ENCODE results near the gene FLYWCH1.
"Not testable (repeated sequence)": the region's sequence is repeated elsewhere in the genome, so short reads cannot be mapped to it uniquely, and the experiment has no call there.

FLYWCH1 gene

GRCh38 chr16:2927010-2927646, 15.4 kb downstream of the FLYWCH1 start:
- Mint-ChIP-seq H3K4me3 (no peak overlapping the region), H3K36me3 (ENCODE audit: low read depth) (peaks cover 7% of the 10 kb centered on the region), H3K27me3 (ENCODE audit: low read depth) (no peaks in the 10 kb centered on the region), H3K27ac (peak overlapping the region; percentile 0), H3K9me3 (no peaks in the 10 kb centered on the region), H3K4me1 (ENCODE audit: low read depth) (peaks cover 9% of the 10 kb centered on the region)
- peak; percentile 83 for DNase-seq (ENCODE audit: low spot score)

GRCh38 chr16:2928151-2928550, 16.4 kb downstream of the FLYWCH1 start:
- H3K36me3 Mint-ChIP-seq (ENCODE audit: low read depth) = not testable (repeated sequence)

GRCh38 chr16:2928796-2929195, 17.1 kb downstream of the FLYWCH1 start:
- H3K4me1 Mint-ChIP-seq (ENCODE audit: low read depth) = peaks cover 9% of the 10 kb centered on the region
- no peak overlapping the region for H3K4me3 Mint-ChIP-seq
- peaks cover 3% of the 10 kb centered on the region for H3K36me3 Mint-ChIP-seq (ENCODE audit: low read depth)
- no peak for DNase-seq (ENCODE audit: low spot score)
- no peaks in the 10 kb centered on the region for H3K9me3 Mint-ChIP-seq
- no peak overlapping the region for H3K27ac Mint-ChIP-seq
- no peaks in the 10 kb centered on the region for H3K27me3 Mint-ChIP-seq (ENCODE audit: low read depth)

More at GRCh38 chr16:2928151-2928550, 16.4 kb downstream of the FLYWCH1 start:
- H3K27ac Mint-ChIP-seq; H3K9me3 Mint-ChIP-seq; DNase-seq (ENCODE audit: low spot score); H3K4me3 Mint-ChIP-seq; H3K4me1 Mint-ChIP-seq (ENCODE audit: low read depth); H3K27me3 Mint-ChIP-seq (ENCODE audit: low read depth): not testable (repeated sequence)

GRCh38 chr16:2929693-2930092, 18.0 kb downstream of the FLYWCH1 start:
- DNase-seq (ENCODE audit: low spot score) = no peak
- Mint-ChIP-seq H3K4me1 (ENCODE audit: low read depth) (peaks cover 9% of the 10 kb centered on the region), H3K9me3 (no peaks in the 10 kb centered on the region), H3K27me3 (ENCODE audit: low read depth) (no peaks in the 10 kb centered on the region), H3K36me3 (ENCODE audit: low read depth) (peaks cover 10% of the 10 kb centered on the region), H3K27ac (no peak overlapping the region), H3K4me3 (no peak overlapping the region)

- H3K27ac Mint-ChIP-seq = no peak overlapping the region
- peaks cover 9% of the 10 kb centered on the region for H3K4me1 Mint-ChIP-seq (ENCODE audit: low read depth)
- no peak for DNase-seq (ENCODE audit: low spot score)
- H3K27me3 Mint-ChIP-seq (ENCODE audit: low read depth) = no peaks in the 10 kb centered on the region
- H3K9me3 Mint-ChIP-seq = no peaks in the 10 kb centered on the region
- H3K4me3 Mint-ChIP-seq = no peak overlapping the region
- peaks cover 10% of the 10 kb centered on the region for H3K36me3 Mint-ChIP-seq (ENCODE audit: low read depth)
These were observed 18.5 kb downstream of the FLYWCH1 start for GRCh38 chr16:2930236-2930635.

GRCh38 chr16:2931231-2931914, 19.6 kb downstream of the FLYWCH1 start:
- not testable (repeated sequence) for H3K4me3 Mint-ChIP-seq, H3K9me3 Mint-ChIP-seq, H3K27ac Mint-ChIP-seq

GRCh38 chr16:2933136-2933535, 21.4 kb downstream of the FLYWCH1 start:
- Mint-ChIP-seq H3K9me3 (no peaks in the 10 kb centered on the region), H3K27me3 (ENCODE audit: low read depth) (no peaks in the 10 kb centered on the region), H3K36me3 (ENCODE audit: low read depth) (peaks cover 13% of the 10 kb centered on the region), H3K27ac (no peak overlapping the region), H3K4me1 (ENCODE audit: low read depth) (no peaks in the 10 kb centered on the region), H3K4me3 (no peak overlapping the region)
- no peak for DNase-seq (ENCODE audit: low spot score)

More at GRCh38 chr16:2931231-2931914, 19.6 kb downstream of the FLYWCH1 start:
- not testable (repeated sequence) for DNase-seq (ENCODE audit: low spot score); H3K27me3 Mint-ChIP-seq (ENCODE audit: low read depth); H3K4me1 Mint-ChIP-seq (ENCODE audit: low read depth)
- peaks cover 13% of the 10 kb centered on the region for H3K36me3 Mint-ChIP-seq (ENCODE audit: low read depth)

- Mint-ChIP-seq H3K4me3 (no peak overlapping the region), H3K36me3 (ENCODE audit: low read depth) (peaks cover 13% of the 10 kb centered on the region), H3K4me1 (ENCODE audit: low read depth) (no peaks in the 10 kb centered on the region), H3K9me3 (no peaks in the 10 kb centered on the region), H3K27ac (no peak overlapping the region), H3K27me3 (ENCODE audit: low read depth) (no peaks in the 10 kb centered on the region)
- no peak for DNase-seq (ENCODE audit: low spot score)
These were observed 22.0 kb downstream of the FLYWCH1 start for GRCh38 chr16:2933701-2934100.

- Mint-ChIP-seq H3K4me1 (ENCODE audit: low read depth) (no peaks in the 10 kb centered on the region), H3K9me3 (no peaks in the 10 kb centered on the region), H3K27ac (no peak overlapping the region), H3K36me3 (ENCODE audit: low read depth) (peaks cover 13% of the 10 kb centered on the region), H3K4me3 (no peak overlapping the region), H3K27me3 (ENCODE audit: low read depth) (no peaks in the 10 kb centered on the region)
- DNase-seq (ENCODE audit: low spot score) = no peak
These were observed 22.7 kb downstream of the FLYWCH1 start for GRCh38 chr16:2934450-2934849.

GRCh38 chr16:2936436-2937011, 24.8 kb downstream of the FLYWCH1 start:
- H3K27ac Mint-ChIP-seq = no peak overlapping the region
- H3K27me3 Mint-ChIP-seq (ENCODE audit: low read depth) = no peaks in the 10 kb centered on the region
- H3K36me3 Mint-ChIP-seq (ENCODE audit: low read depth) = peaks cover 19% of the 10 kb centered on the region
- H3K4me3 Mint-ChIP-seq = no peak overlapping the region
- no peaks in the 10 kb centered on the region for H3K9me3 Mint-ChIP-seq
- DNase-seq (ENCODE audit: low spot score) = no peak
- no peaks in the 10 kb centered on the region for H3K4me1 Mint-ChIP-seq (ENCODE audit: low read depth)

- peaks cover 19% of the 10 kb centered on the region for H3K36me3 Mint-ChIP-seq (ENCODE audit: low read depth)
These were observed 25.4 kb downstream of the FLYWCH1 start for GRCh38 chr16:2937170-2937569.

GRCh38 chr16:2938206-2938605, 26.5 kb downstream of the FLYWCH1 start:
- Mint-ChIP-seq H3K36me3 (ENCODE audit: low read depth) (peaks cover 22% of the 10 kb centered on the region), H3K4me1 (ENCODE audit: low read depth) (no peaks in the 10 kb centered on the region), H3K27me3 (ENCODE audit: low read depth) (no peaks in the 10 kb centered on the region), H3K27ac (no peak overlapping the region), H3K4me3 (no peak overlapping the region), H3K9me3 (no peaks in the 10 kb centered on the region)
- DNase-seq (ENCODE audit: low spot score) = no peak

More at GRCh38 chr16:2937170-2937569, 25.4 kb downstream of the FLYWCH1 start:
- H3K27me3 Mint-ChIP-seq (ENCODE audit: low read depth) = no peaks in the 10 kb centered on the region
- no peaks in the 10 kb centered on the region for H3K9me3 Mint-ChIP-seq
- no peak for DNase-seq (ENCODE audit: low spot score)
- no peaks in the 10 kb centered on the region for H3K4me1 Mint-ChIP-seq (ENCODE audit: low read depth)
- no peak overlapping the region for H3K27ac Mint-ChIP-seq
- no peak overlapping the region for H3K4me3 Mint-ChIP-seq

GRCh38 chr16:2939968-2940367, 28.2 kb downstream of the FLYWCH1 start:
- H3K4me1 Mint-ChIP-seq (ENCODE audit: low read depth) = no peaks in the 10 kb centered on the region
- no peaks in the 10 kb centered on the region for H3K9me3 Mint-ChIP-seq
- peaks cover 20% of the 10 kb centered on the region for H3K36me3 Mint-ChIP-seq (ENCODE audit: low read depth)
- no peak overlapping the region for H3K27ac Mint-ChIP-seq
- no peak for DNase-seq (ENCODE audit: low spot score)
- H3K4me3 Mint-ChIP-seq = no peak overlapping the region
- no peaks in the 10 kb centered on the region for H3K27me3 Mint-ChIP-seq (ENCODE audit: low read depth)

- Mint-ChIP-seq H3K27me3 (ENCODE audit: low read depth) (no peaks in the 10 kb centered on the region), H3K36me3 (ENCODE audit: low read depth) (peaks cover 20% of the 10 kb centered on the region), H3K4me1 (ENCODE audit: low read depth) (no peaks in the 10 kb centered on the region), H3K27ac (no peak overlapping the region), H3K9me3 (no peaks in the 10 kb centered on the region), H3K4me3 (no peak overlapping the region)
- DNase-seq (ENCODE audit: low spot score) = no peak
These were observed 30.3 kb downstream of the FLYWCH1 start for GRCh38 chr16:2942045-2942444.
